HG03354 (cell line): Measurements from ENCODE around the gene TNIP2.

Experiments
- ATAC-seq: cut with Tn5 transposase; IDR thresholded peaks from one replicate; pipeline ENCODE4 v1.9.1; 2021; ENCODE audit warnings: mild to moderate bottlenecking; ENCODE audit not compliant: unreplicated experiment, poor library complexity, severe bottlenecking

TNIP2 gene, protein sequence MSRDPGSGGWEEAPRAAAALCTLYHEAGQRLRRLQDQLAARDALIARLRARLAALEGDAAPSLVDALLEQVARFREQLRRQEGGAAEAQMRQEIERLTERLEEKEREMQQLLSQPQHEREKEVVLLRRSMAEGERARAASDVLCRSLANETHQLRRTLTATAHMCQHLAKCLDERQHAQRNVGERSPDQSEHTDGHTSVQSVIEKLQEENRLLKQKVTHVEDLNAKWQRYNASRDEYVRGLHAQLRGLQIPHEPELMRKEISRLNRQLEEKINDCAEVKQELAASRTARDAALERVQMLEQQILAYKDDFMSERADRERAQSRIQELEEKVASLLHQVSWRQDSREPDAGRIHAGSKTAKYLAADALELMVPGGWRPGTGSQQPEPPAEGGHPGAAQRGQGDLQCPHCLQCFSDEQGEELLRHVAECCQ

DNA sequence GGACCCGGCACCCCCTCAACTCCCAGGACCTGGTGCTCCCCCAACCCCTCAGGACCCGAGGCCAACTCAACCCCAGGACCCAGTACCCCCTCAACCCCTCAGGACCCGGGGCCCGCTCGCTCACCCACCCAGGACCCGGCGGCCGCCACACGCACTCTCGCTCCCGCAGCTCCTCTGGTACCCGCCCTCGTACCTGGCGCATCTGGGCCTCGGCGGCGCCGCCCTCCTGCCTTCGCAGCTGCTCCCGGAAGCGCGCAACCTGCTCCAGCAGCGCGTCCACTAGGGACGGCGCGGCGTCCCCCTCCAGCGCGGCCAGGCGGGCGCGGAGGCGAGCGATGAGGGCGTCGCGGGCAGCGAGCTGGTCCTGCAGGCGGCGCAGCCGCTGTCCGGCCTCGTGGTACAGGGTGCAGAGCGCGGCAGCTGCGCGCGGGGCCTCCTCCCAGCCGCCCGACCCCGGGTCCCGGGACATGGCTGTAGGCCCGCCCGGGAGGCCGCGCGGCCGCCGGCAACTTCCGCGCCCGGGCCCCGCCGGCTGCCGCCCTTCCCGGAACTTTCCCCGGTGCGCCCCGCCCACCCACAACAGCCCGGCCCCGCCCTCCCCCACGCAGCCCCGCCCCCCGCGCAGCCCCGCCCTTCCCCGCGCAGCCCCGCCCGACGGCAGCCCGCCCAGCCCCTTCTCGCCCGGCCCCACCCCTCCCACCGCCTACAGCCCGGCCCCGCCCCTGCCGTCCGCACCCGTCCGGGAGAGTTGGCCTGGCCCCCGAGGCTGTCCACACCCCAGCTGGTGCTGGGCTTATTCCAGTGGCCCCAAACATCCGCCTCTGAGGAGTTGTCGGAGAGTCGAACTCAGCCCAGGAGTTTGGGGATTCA is at the start of gene TNIP2:
Gene TNIP2 (minus strand): TSS at position 516 of the 870 bp plus-strand sequence. CDS start 47 bp downstream, at position 469.
- peak; percentile 68 for ATAC-seq

DNA sequence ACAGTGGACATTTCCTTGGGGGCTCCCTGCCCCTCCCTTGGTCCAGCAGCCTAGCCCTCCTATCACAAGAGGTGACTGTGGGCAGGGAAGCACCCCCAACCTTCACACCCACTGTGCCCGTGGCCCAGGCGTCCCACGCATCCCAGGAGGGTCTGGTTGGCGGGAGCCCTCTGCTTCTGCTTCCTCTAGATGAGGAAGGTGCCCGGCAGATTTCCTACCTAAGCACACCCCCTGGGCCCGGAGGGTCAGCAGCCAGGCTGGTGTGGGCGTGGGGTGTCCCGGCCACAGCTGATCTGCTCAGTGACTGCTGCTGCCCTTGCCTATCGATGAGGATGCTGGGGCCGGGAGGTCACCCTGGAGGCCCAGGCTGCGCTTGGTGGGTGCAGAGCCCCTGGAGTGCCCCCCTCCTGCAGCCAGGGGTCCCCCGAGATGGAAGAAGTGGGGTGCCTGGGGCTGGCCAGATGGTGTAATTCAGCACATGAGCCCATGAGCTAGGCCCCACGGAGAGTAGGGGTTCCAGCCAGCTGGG is 48.9 kb upstream of the TNIP2 start:
- no peak for ATAC-seq

DNA sequence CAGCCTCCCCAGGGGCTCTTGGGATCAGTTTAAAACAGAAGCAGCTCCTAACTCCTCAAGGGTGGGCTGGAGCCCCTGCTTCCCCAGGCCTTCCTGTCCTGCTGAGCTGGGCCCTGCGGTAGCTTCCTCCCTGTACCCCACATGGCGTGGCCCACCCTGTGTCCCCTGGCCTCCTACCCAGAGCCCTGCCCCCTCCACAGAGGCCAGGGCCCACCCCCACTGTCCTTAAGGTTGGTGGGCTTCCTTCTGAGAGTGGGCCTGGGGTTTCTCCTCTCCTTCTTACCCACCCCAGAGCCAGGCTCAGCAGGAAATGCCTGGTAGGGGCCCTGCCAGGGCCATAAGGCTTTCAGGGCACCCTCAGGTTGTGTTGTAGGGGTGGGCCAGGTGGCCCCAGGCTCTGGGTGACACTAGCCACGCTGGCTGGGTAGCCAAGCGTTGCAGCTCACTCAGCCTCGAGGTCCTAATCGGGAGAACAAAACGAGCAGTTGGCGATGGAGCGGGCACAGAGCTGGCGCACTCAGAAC is 48.4 kb upstream of the TNIP2 start:
- ATAC-seq: no peak

DNA sequence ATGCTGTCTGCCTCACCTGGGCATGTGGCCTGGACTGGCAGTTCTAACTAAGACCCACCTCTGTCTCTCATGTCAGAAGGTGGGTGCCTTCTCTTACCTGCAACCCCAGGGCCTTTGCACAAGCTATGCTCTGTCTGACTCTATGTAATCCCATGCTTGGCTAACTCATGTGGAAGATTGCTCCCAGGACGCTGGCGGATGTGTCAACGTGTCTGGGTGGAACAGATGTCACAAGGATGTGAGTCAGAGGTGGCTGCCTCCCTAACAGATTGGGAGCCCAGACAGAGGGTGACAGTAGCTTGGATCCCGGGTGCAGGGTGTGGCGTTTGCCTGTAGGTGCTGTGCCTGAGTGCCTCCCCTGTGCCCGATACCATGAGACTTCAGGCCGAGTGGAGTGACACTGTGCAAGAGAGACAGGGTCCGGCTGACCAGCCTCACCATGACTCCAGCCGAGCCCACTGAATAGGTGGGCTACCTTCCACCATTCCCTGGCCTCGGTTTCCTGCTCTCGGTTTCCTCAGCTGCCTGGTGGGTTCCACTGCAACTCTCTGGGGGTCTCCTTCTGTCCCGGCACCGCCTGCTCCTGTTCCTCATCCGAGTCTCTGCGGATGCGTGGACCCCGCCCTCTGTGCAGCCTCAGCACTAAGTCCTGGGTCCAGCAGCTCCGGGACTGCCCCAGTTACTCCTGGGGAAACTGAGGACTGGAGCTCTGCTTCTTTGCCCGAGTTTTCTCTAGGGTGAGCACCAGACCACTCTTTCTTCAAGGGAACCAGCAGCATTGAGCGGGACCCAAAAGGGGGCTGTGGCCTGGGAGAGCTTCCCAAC is 47.7 kb upstream of the TNIP2 start:
- no peak for ATAC-seq

DNA sequence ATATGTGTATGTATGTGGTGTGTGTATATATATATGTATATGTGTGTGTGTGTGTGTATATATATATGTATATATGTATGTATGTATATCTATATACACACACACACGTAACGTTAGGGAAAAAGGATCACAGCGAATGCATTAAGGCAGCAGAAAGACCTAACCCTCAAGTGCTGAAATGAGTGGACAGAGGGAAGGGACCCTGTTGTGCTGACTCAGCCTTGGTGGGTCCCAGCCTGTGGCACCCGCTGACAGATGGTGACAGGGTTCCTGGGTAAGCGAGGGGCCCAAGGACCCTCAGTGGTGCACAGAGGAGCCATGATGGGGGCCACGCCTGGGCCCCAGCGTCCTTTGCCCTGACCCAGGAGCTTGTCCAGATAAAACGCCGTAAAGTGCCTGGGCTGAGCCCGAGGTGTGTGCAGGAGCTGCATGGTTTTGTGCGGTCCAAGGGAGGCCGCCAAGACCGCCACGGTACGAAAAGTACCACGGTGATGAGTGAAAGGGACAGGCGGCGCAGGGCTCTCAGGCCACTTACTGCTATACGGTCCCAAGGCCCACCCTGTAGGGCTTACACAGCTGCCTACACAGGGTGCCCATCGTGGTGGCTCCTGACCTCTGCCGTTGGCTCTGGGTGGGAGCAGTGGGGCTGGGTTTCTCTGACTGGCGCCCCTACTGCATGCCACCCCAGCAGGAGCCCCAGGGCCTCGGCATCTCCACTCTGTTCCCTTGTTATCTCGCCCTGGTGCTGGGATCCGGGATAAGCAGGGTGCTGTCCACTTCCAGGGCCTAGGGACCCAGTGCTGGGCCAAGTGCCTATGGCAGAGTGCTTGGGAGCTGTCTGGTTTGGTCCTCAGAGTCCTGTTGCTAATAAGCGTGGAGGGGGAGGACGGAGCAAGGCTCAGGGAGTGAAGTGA is 46.7 kb upstream of the TNIP2 start:
- no peak for ATAC-seq

DNA sequence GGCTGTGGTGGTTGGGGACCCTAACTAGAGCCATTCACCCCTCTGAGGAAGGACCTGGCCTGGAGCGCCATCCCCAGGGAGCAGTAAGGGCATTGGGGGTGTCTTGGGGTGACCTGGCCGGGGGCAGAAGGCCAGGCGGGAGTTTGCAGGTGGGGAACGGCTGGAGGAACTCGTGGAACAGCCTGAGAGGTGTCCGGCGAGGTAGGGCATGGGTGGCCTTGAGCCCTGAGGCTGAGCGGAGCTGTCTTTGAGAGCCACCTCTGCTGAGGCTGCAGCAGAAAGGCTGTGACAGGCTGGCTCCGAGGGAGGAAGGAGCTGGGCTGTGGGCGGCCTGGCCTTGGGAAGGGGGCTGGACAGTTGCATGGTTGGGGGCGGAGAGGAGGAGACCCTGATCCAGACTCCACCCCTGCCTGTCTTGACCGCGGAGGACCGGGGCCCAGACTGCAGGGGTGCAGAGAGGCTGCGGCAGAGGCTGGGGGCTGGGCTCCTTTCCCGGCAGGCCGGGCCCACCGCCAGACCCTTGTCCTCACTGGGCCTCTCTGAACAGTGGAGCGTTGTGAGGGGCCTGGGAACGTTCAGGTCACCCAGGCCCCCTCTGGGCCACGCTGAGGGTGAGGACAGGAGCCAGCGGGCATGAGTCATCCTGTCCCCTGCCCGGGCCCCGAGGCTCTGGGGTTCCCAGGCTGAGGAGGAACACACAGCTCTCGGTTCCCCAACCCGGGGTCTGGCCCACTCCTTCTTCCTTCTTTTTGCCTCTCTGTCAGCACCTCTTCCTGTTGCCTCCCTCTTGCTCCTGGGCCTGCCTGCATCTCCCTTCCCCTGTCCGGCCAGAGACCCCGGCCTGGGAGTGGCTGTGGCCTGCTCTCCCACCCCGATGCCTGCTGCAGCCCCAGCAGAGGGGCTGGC is 44.8 kb upstream of the TNIP2 start:
- peak; percentile 43 for ATAC-seq

DNA sequence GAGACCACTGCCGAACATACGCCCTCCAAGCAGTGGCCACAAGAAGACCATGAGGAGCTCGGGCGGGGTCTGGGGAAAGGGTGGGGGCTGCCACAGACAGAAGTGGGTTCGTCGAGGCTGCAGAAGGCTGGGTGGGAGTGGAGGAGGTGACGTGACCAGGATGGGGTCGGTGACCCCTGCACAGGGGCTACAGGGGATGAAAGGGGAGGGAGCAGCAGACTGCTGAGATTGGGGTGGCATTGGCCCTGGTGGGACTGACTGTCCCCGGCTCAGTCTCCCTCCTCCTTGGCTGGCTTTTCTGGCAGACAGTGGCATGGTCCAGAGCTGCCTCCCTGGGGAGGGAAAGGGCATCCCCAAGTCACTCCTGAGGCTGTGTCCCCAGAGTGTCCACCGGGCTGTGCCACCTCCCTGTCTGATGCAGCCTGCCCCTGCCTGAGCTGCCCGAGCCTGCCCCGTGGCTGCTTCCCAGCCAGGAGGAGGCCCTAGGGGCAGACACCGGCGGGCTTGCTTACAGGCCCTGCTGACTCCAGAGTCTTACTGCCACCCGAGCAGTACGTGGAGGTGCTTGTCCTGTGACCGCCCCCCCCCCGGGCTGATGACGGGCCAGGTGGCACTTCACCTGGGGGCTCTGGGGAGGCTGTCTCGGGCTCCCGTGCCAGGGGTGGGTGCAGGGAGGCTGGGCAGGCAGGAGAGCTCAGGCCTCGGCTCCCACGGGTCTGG is 44.0 kb upstream of the TNIP2 start:
- no peak for ATAC-seq

DNA sequence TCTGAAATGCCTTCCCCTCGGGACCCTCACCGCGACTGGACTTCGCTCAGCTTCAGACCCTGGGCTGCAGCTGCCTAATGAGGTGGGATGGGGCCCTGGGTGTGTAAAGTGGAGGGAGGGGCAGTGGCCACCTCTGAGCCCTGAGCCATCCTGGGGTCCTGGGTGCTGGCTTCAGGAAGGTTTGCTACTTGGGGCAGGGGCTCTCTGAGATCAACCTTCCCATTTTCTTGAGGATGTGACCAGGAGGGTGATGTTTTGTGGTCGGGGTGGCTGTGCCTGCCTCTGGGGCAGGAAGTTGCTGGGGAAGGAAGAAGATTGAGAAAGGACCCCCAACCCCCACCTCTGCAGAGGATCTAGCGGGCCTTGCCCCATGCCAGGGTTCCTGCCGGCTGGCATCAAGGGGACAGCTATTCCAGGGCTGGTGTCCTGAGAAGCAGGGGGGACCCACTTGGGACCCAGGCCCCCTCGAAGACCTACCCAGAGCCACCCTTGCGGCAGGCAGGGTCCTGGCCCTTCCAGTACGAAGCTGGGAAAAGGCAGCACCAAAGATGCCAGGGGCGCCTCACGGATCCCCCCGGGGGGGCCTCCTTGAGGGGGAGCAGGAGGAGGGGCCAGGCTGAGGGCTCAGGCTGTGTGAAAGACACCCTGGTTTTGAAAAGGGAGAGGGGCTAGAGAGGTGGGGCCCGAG is 43.2 kb upstream of the TNIP2 start:
- no peak for ATAC-seq

DNA sequence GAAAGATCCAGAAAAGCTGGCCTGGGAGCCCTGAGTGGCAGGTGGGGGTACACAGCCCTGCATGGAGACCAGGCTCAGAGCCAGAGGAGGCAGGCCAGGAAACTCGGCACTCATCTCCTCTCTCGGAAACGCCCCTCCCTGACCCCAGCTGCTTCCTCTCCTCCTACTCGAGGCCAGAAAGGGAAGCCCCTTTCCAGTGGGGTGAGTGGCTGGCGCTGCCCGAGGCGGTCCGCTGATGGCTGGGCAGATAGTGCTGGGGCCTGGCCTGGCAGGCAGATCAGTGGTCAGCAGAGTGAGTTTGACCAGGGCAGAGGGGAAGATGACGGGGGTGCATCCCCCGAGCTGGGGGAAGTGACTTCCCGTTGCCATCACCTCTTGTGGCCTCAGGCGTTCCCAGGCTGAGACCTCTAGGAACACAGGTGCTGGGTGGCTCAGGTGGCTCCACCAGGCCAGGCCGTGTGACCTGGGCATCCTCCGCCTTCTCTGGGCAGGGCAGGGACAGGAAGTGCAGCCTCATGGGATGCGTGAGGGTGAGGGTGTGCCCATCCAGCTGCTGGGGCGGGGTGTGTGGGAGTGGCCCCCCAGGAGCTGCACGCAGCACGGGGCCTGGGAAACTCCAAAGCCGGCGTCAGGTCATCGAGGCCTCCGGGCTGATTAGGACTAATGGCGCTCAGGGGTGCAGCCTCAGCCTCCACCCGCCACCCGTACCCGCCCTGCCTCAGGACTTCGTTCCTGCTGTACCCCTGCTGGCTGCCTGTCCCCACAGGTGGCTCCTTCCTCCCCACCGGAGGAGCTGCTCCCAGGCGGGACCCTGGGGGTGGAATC is 42.5 kb upstream of the TNIP2 start:
- peak; percentile 48 for ATAC-seq

DNA sequence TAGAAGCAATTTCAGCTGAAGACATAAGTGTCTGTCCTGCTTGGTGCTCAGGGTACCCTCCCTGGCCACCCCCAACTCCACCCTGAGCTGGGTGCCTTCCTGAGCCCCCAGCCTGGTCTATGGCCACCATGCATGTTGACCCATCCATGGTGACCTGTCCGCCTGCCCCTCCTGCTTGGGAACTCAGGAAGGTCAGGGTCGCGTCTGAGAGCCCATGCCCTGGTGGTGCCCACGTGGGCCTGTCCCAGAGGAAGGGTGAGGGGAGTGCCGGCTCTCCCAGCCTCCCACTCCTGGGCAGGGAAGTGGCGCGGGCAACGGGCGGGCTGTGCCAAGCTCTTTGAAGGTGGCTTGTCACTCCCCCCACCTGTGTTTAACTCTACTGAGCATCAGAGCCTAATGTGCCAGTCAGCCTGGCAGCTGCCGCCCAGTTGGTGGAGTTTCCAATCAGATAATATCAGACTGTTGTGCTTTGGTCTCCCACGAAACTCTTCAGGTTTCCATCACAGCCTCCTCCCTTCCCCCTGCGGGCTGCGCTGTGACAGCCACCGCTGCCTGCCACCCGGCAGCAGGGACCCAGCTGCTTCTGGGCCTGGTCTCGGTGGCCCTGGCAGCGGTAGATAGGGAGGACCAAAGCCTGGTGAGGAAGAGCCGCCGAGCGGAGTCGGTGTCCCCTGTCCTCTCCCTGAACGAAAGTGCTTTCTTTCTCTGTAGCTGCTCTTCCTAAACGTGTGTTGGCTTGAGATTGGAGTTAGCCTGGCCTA is 41.6 kb upstream of the TNIP2 start:
- ATAC-seq: peak; percentile 20

DNA sequence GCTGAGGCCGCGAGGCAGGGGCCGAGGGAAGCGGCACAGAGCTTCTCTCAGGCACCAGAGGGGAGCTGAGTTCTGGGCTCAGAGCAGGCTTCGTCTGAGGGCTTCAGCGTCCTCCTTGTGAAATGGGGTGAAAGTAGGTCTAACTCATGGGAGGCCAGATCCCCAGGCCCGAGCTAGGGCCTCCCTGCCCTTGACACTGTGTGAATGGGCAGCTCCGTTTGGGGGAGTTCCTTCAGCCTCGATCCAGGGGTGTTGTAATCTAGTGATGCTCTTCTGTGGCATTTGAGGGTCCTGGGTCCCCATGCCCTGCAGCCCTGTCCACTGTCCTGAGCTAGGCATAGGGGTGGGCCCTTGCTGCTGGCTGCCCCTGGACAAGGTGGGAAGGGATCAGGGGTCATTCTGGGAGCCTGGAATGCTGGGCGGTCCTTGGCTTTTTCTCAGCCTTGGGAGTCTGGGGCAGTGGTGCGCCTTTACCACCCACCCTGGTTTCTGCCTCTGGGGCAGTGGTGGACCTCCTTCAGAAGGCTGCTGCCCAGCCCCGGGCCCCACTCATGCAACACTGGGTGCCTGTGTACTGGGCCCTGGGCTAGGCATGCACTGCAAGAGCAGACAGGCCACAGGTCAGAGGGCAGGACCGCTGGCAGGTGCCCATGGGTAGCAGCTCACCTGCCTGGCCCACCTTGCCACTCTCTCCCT is 40.9 kb upstream of the TNIP2 start:
- no peak for ATAC-seq

DNA sequence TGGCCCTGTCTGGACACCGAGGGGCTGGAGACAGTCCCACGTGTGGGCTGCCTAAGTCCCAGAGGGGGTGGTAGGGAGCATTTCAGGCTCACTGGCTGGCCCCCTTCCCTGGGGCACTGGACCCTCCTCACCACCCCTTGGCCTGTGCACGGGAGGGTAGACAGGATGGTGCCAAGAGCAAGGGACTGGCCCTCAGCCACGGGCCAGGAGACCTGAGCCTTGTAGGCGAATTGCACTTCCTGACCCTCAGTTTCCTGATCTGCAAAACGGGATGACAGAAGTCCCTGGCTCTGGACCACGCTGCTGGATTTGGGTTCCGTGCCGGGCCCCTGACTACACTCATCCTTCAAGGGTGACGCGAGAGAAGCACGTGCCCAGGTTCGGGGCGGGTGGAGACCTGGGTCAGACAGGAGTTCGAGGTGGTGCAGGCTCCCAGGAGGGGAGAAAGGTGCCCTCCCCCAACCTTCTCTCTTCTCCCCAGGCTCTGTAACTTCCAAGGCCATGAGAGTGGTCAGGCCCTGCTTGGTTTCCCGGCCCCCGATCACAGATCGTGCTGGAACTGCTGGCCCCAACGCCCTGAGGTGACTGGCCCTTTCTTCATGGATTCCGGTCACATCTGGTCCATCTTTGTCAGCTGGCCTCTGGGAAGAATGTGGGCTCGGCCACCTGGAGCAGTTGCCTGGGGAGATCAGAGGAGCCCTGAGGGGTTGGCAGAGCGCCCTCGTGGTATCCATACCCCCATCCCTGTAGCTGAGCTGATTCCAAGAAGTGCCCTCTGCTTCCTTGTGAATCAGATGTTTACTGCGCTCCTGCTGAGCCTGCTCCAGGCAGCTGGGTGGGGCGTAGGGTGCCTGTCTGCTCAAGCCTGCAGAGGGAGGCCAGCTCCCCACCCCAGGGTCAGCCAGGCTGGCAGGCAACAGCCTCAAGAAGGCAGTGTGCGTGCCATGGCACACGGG is 40.0 kb upstream of the TNIP2 start:
- no peak for ATAC-seq

DNA sequence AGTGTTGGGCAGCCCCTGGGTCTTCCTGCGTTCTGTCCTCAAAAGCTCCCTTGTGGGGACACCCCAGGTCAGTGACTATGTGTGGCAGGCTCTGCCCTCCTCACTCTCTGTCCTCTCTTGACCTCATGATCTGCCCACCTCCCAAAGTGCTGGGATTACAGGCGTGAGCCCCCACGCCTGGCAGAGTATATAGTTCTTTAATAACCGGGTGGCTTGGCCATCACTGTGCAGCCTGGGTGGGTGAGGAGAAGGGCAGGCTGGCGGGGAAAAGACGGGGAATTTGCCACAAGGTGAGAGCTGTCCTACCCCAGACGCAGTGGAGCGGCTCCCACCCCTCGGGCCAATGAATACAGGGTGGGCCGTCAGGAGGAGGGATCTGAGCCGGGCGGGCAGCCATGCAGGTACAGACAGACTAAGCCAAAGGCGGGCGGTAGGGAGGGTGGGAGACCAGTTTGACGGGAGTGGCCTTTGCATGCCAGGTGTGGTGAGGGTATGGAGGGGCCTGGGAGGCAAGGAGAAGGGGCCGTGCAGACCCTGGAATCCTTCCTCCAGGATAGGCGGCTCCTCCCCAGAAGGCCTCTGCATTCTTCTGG is 39.3 kb upstream of the TNIP2 start:
- no peak for ATAC-seq
